Transverse colon (tissue), 4 donors: ENCODE results near the gene PHF23. TPM values are rescaled to one million over a fixed set of nuclear protein-coding genes. Genes with fewer than 3 reads are reported as not detected.
A peak's percentile ranks its signal among the peaks of the same experiment; 100 is the strongest.
"Not testable (repeated sequence)": the region's sequence is repeated elsewhere in the genome, so short reads cannot be mapped to it uniquely, and the experiment has no call there.

Experiments
- DNase-seq: peaks from one replicate; pipeline ENCODE4 v3.0.0-alpha.2; 2019
- H3K27ac ChIP-seq, 4 donors: fragments of 200-600 bp; sonication (generic); 2 replicates each; pipeline ENCODE4 v1.5.1; 2016 to 2018; ENCODE audit warnings: inconsistent platforms in 4 of 4
- H3K27me3 ChIP-seq: fragments of 200-600 bp; sonication (generic); 2 replicates; pipeline ENCODE4 v1.5.1; 2017; ENCODE audit warnings: inconsistent platforms
- H3K36me3 ChIP-seq, 4 donors: fragments of 200-600 bp; sonication (generic); 2 replicates each; pipeline ENCODE4 v1.5.1; 2017 to 2019; ENCODE audit warnings: inconsistent platforms in 4 of 4
- H3K4me1 ChIP-seq, 4 donors: fragments of 200-600 bp; sonication (generic); 2 replicates each; pipeline ENCODE4 v1.5.1; 2017 to 2020; ENCODE audit warnings: inconsistent platforms in 4 of 4
- H3K4me3 ChIP-seq, 4 donors: fragments of 200-600 bp; sonication (generic); 1 replicate in 1 of 4; 2 replicates in 3 of 4; pipeline versions ENCODE4 v1.5.1 to v1.6.1; 2017 to 2019; ENCODE audit warnings: inconsistent platforms in 4 of 4
- H3K9me3 ChIP-seq, 2 donors: fragments of 200-600 bp; sonication (generic); 2 replicates each; pipeline ENCODE4 v1.5.1; 2017 to 2019; ENCODE audit warnings: inconsistent platforms in 2 of 2
- CTCF ChIP-seq, 5 experiments: fragments of 200-600 bp in 3 of 5; fragments of 450-650 bp in 2 of 5; sonication (generic) in 3 of 5; IDR thresholded peaks; 1 replicate in 2 of 5; 2 replicates in 3 of 5; pipeline ENCODE4 v1.5.1; 2016 to 2017; ENCODE audit warnings: antibody characterized with exemption in 5 of 5, inconsistent platforms in 3 of 5, mild to moderate bottlenecking in 2 of 5, moderate library complexity in 1 of 5
- EP300 ChIP-seq: sonication (generic); formaldehyde crosslinking; IDR thresholded peaks from one replicate; pipeline ENCODE4 v1.6.1; 2017; ENCODE audit warnings: antibody characterized with exemption, low read depth
- POLR2A ChIP-seq: fragments of 450-650 bp; IDR thresholded peaks from one replicate; pipeline ENCODE4 v1.6.1; 2016; ENCODE audit warnings: antibody characterized with exemption, mild to moderate bottlenecking, moderate library complexity
- POLR2AphosphoS5 ChIP-seq, 3 donors: sonication (generic); formaldehyde crosslinking; IDR thresholded peaks; one replicate each; pipeline ENCODE4 v1.6.1; 2016; ENCODE audit warnings: antibody characterized with exemption in 3 of 3
- WGBS, 2 donors: methylation state at CpG; one replicate each; pipeline ENCODE4 v1.1.5; 2018; ENCODE audit warnings: low coverage in 1 of 2; 5-methylcytosine and 5-hydroxymethylcytosine counted together
- in situ Hi-C, 4 donors: fragments of 200-750 bp; cut with MboI; loops; one replicate each; pipeline versions ENCODE4 v1.15.0 to v1.15.1; 2017; ENCODE audit warnings: low sequenced_read_pairs in 3 of 4, low pct_ligation_motif_present in 1 of 4, low pct_unique_long_range_greater_than_20kb in 1 of 4
- intact Hi-C: fragments of 100-400 bp; cut with DNase I; formaldehyde crosslinking; loops from one replicate; pipeline ENCODE4 v1.15.1; 2023; ENCODE audit warnings: low total_unique reads
- total RNA-seq, 4 donors: library from RNA; depleted of rRNA; stranded (reverse); fragments of >200 nt; gene quantifications; one replicate each; pipeline ENCODE4 v1.1.0, GENCODE V29; 2016

Gene PHF23
- total RNA-seq, 4 donors from 2014 or later = 20.6 to 33.5 (median 27.8) TPM

- peak overlapping the region in 3 of 4 donors; percentile 96 to 100 (median 98) for H3K4me3 ChIP-seq
- TF ChIP-seq EP300 = no peak
- no peak for TF ChIP-seq CTCF (IDR thresholded peaks at IDR 0.05)
- no peak for TF ChIP-seq POLR2AphosphoS5 (IDR thresholded peaks at IDR 0.05)
- no peak for TF ChIP-seq POLR2A
- in situ Hi-C loops (loop anchor here in 1 of 4 donors (25.0 kb wide), 1 partner anchor 887 kb away; no protein-coding TSS in a partner anchor), intact Hi-C loops (no loop called here)
- peak overlapping the region; percentile 95 to 100 (median 98) for H3K27ac ChIP-seq
- no peaks in the 10 kb centered on the region for H3K9me3 ChIP-seq
- no peak for DNase-seq
- peaks cover 0 to 20% (median 8%) of the 10 kb centered on the region in 4 donors for H3K36me3 ChIP-seq
- 71% methylated on average over 7 of the region's 7 CpGs; no CpG with 5 or more reads in 1 of the 2 donors for WGBS, 2 donors
- peaks cover 14 to 42% (median 34%) of the 10 kb centered on the region in 4 donors for H3K4me1 ChIP-seq
- H3K27me3 ChIP-seq = no peaks in the 10 kb centered on the region
Observed at GRCh38 chr17:7249830-7250229, 10.6 kb upstream of the PHF23 start.

GRCh38 chr17:7249214-7249613 is 10.0 kb upstream of the PHF23 start:
- no peaks in the 10 kb centered on the region for H3K9me3 ChIP-seq
- no peak overlapping the region for H3K4me3 ChIP-seq
- 60 to 92% methylated on average over 1 to 6 of the region's 6 CpGs for WGBS, 2 donors
- no peak for DNase-seq
- H3K36me3 ChIP-seq = peaks cover 0 to 23% (median 12%) of the 10 kb centered on the region in 4 donors
- peaks cover 14 to 37% (median 34%) of the 10 kb centered on the region in 4 donors for H3K4me1 ChIP-seq
- no peak for TF ChIP-seq CTCF (IDR thresholded peaks at IDR 0.05)
- TF ChIP-seq EP300 = no peak
- TF ChIP-seq POLR2A = no peak
- no peak for TF ChIP-seq POLR2AphosphoS5 (IDR thresholded peaks at IDR 0.05)
- in situ Hi-C loops (loop anchor here in 1 of 4 donors (25.0 kb wide), 1 partner anchor 888 kb away; no protein-coding TSS in a partner anchor), intact Hi-C loops (no loop called here)
- H3K27ac ChIP-seq = peak overlapping the region in 2 of 4 donors; percentile 97 to 100
- H3K27me3 ChIP-seq = no peaks in the 10 kb centered on the region

- in situ Hi-C loops (loop anchor here in 1 of 4 donors (25.0 kb wide), 1 partner anchor 889 kb away; no protein-coding TSS in a partner anchor), intact Hi-C loops (no loop called here)
- Histone ChIP-seq H3K9me3 (no peaks in the 10 kb centered on the region), H3K27me3 (no peaks in the 10 kb centered on the region), H3K36me3 (peaks cover 0 to 27% (median 13%) of the 10 kb centered on the region in 4 donors), H3K4me1 (peaks cover 14 to 37% (median 35%) of the 10 kb centered on the region in 4 donors), H3K4me3 (no peak overlapping the region), H3K27ac (no peak overlapping the region)
- no peak for TF ChIP-seq CTCF (IDR thresholded peaks at IDR 0.05)
- no peak for TF ChIP-seq POLR2A
- TF ChIP-seq EP300 = no peak
- WGBS, 2 donors = 79% methylated on average over 4 of the region's 4 CpGs; no CpG with 5 or more reads in 1 of the 2 donors
- DNase-seq = no peak
Observed at GRCh38 chr17:7248796-7249195, 9.5 kb upstream of the PHF23 start.

GRCh38 chr17:7246779-7247178 is 7.5 kb upstream of the PHF23 start:
- no peaks in the 10 kb centered on the region for H3K27me3 ChIP-seq
- H3K9me3 ChIP-seq = no peaks in the 10 kb centered on the region
- DNase-seq = no peak
- H3K4me1 ChIP-seq = peaks cover 14 to 35% (median 31%) of the 10 kb centered on the region in 4 donors
- 82 to 92% methylated on average over 2 to 5 of the region's 5 CpGs for WGBS, 2 donors
- peaks cover 0 to 27% (median 13%) of the 10 kb centered on the region in 4 donors for H3K36me3 ChIP-seq
- H3K4me3 ChIP-seq = no peak overlapping the region
- no peak for TF ChIP-seq EP300
- TF ChIP-seq POLR2AphosphoS5 (IDR thresholded peaks at IDR 0.05) = no peak
- TF ChIP-seq CTCF (IDR thresholded peaks at IDR 0.05) = no peak
- TF ChIP-seq POLR2A = no peak
- H3K27ac ChIP-seq = no peak overlapping the region
- intact Hi-C loops = no loop called here
- in situ Hi-C loops = loop anchor here in 1 of 4 donors (25.0 kb wide), 1 partner anchor 891 kb away; no protein-coding TSS in a partner anchor

- WGBS, 2 donors = 80% methylated on average over 10 of the region's 10 CpGs; no CpG with 5 or more reads in 1 of the 2 donors
- H3K36me3 ChIP-seq = peaks cover 0 to 35% (median 17%) of the 10 kb centered on the region in 4 donors
- in situ Hi-C loops = loop anchor here in 1 of 4 donors (25.0 kb wide), 1 partner anchor 893 kb away; no protein-coding TSS in a partner anchor
Observed at GRCh38 chr17:7243838-7244237, 4.6 kb upstream of the PHF23 start.

More at GRCh38 chr17:7243838-7244237, 4.6 kb upstream of the PHF23 start:
- Histone ChIP-seq H3K27ac (peak overlapping the region; percentile 91 to 99 (median 98)), H3K4me3 (peak overlapping the region in 1 of 4 donors; percentile 95), H3K4me1 (peaks cover 18 to 34% (median 29%) of the 10 kb centered on the region in 4 donors)
- not testable (repeated sequence) for H3K27me3 ChIP-seq, H3K9me3 ChIP-seq, DNase-seq
- intact Hi-C loops = loop anchor here (5.0 kb wide), 1 partner anchor 598 kb away; no protein-coding TSS in a partner anchor
